ENCODE measurements around the gene MIS18A.

Gene MIS18A

DNA sequence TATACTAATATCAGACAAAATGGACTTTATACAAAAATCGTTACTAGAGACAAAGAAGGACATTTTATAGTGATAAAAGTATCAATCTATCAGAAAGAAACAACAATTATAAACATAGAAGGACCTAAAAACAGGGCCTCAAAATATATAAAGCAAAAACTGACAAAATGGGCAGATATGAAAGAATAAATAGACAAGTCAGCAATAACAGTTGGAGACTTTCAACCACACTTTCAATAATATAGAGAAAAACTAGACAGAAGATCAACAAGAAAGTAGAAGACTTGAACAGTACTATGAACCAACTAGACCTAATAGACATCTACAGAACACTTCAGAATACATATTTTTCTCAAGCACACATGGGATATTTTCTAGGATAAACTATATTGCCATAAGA, 52.4 kb downstream of the MIS18A start:
- H3K4me3 ChIP-seq (ENCODE audit: low read length) = no peak overlapping the region
- no peak overlapping the region for H3K9ac ChIP-seq (ENCODE audit: low read length)
- H3K9me3 ChIP-seq (ENCODE audit: control insufficient read depth, low read depth, low read length) = no peaks in the 10 kb centered on the region
- no peaks in the 10 kb centered on the region for H3K27me3 ChIP-seq (ENCODE audit: control insufficient read depth, insufficient read depth, low read length)
- H3K36me3 ChIP-seq (ENCODE audit: control insufficient read depth, low read depth, low read length) = no peaks in the 10 kb centered on the region
- no peak overlapping the region for H3K27ac ChIP-seq (ENCODE audit: low read length)
- H3K4me1 ChIP-seq (ENCODE audit: control insufficient read depth, low read depth, low read length) = no peaks in the 10 kb centered on the region

Measured in iPS-18a (cell line).